HG03159 (cell line): ENCODE measurements around the gene DCAF15.
"Not testable (repeated sequence)": the region's sequence is repeated elsewhere in the genome, so short reads cannot be mapped to it uniquely, and the experiment has no call there.

ENCODE experiments used
- ATAC-seq: cut with Tn5 transposase; IDR thresholded peaks from one replicate; pipeline ENCODE4 v1.9.1; 2021; ENCODE audit warnings: mild to moderate bottlenecking, moderate library complexity; ENCODE audit not compliant: unreplicated experiment

DCAF15 gene

GRCh38 chr19:13952154-13952930 lies at the start of gene DCAF15:
TSS of gene DCAF15 (plus strand) at chr19:13952509. CDS start at chr19:13952513, 4 bp downstream.
- peak; percentile 97 for ATAC-seq

- ATAC-seq: no peak
Measured at GRCh38 chr19:13902993-13903555, 49.2 kb upstream of the DCAF15 start.

GRCh38 chr19:13905634-13906520 lies 46.4 kb upstream of the DCAF15 start, which contains the start of the genes BRME1 and CC2D1A:
TSS of gene BRME1 (minus strand) at chr19:13906117. CDS start at chr19:13904892, 1,225 bp downstream.
TSS of gene CC2D1A (plus strand) at chr19:13906201. CDS start at chr19:13906442, 241 bp downstream.
- peak; percentile 88 for ATAC-seq

GRCh38 chr19:13906521-13906904 lies 45.8 kb upstream of the DCAF15 start:
- peak; percentile 24 for ATAC-seq

GRCh38 chr19:13906910-13907309 lies 45.4 kb upstream of the DCAF15 start:
- ATAC-seq: no peak

- no peak for ATAC-seq
Measured at GRCh38 chr19:13908674-13909073, 43.6 kb upstream of the DCAF15 start.

GRCh38 chr19:13909430-13909829 lies 42.9 kb upstream of the DCAF15 start:
- no peak for ATAC-seq

GRCh38 chr19:13913352-13913751 lies 39.0 kb upstream of the DCAF15 start:
- ATAC-seq: no peak

GRCh38 chr19:13914777-13915176 lies 37.5 kb upstream of the DCAF15 start:
- ATAC-seq: no peak

- ATAC-seq: no peak
Measured at GRCh38 chr19:13917888-13918406, 34.4 kb upstream of the DCAF15 start.

GRCh38 chr19:13918726-13919411 lies 33.4 kb upstream of the DCAF15 start:
- ATAC-seq: no peak

- no peak for ATAC-seq
Measured at GRCh38 chr19:13920524-13920923, 31.8 kb upstream of the DCAF15 start.

GRCh38 chr19:13920940-13921747 lies 31.2 kb upstream of the DCAF15 start:
- no peak for ATAC-seq

- ATAC-seq: not testable (repeated sequence)
Measured at GRCh38 chr19:13922118-13922517, 30.2 kb upstream of the DCAF15 start.

GRCh38 chr19:13923194-13923987 lies 28.9 kb upstream of the DCAF15 start:
- ATAC-seq: no peak

GRCh38 chr19:13926010-13926409 lies 26.3 kb upstream of the DCAF15 start:
- no peak for ATAC-seq

- ATAC-seq: no peak
Measured at GRCh38 chr19:13926715-13927114, 25.6 kb upstream of the DCAF15 start.

GRCh38 chr19:13929340-13929739 lies 23.0 kb upstream of the DCAF15 start:
- no peak for ATAC-seq

GRCh38 chr19:13929956-13930355 lies 22.4 kb upstream of the DCAF15 start:
- ATAC-seq: no peak
